HL-60/S4 (cell line): ENCODE measurements around the gene AP3D1.
"Not testable (repeated sequence)": the region's sequence is repeated elsewhere in the genome, so short reads cannot be mapped to it uniquely, and the experiment has no call there.

ENCODE experiments used
- in situ Hi-C: fragments of 300-500 bp; cut with MboI; formaldehyde crosslinking; loops from 2 replicates; pipeline ENCODE4 v1.14.3; 2022; ENCODE audit warnings: low sequenced_read_pairs

The AP3D1 gene

GRCh38 chr19:2091926-2092525 is 59.3 kb downstream of the AP3D1 start:
- in situ Hi-C loops, result not testable (repeated sequence)

- in situ Hi-C loops, result no loop called here
These were observed 61.7 kb downstream of the AP3D1 start for GRCh38 chr19:2089727-2090053.

- in situ Hi-C loops, result no loop called here
These were observed 62.2 kb downstream of the AP3D1 start for GRCh38 chr19:2089001-2089711.

GRCh38 chr19:2087621-2088100 is 63.7 kb downstream of the AP3D1 start:
- in situ Hi-C loops, result no loop called here

- in situ Hi-C loops, result not testable (repeated sequence)
These were observed 64.4 kb downstream of the AP3D1 start for GRCh38 chr19:2086695-2087620.

- in situ Hi-C loops, result no loop called here
These were observed 66.2 kb downstream of the AP3D1 start for GRCh38 chr19:2084993-2085720.

- in situ Hi-C loops, result no loop called here
These were observed 68.1 kb downstream of the AP3D1 start for GRCh38 chr19:2083174-2083854.

- in situ Hi-C loops, result no loop called here
These were observed 69.2 kb downstream of the AP3D1 start for GRCh38 chr19:2081873-2082810.

GRCh38 chr19:2080336-2080988 is 70.9 kb downstream of the AP3D1 start:
- in situ Hi-C loops, result no loop called here

GRCh38 chr19:2079865-2080301 is 71.5 kb downstream of the AP3D1 start:
- in situ Hi-C loops, result no loop called here

GRCh38 chr19:2079076-2079864 is 72.1 kb downstream of the AP3D1 start:
- in situ Hi-C loops, result no loop called here

GRCh38 chr19:2077833-2078619 is 73.3 kb downstream of the AP3D1 start:
- in situ Hi-C loops, result no loop called here

- in situ Hi-C loops, result no loop called here
These were observed 74.0 kb downstream of the AP3D1 start for GRCh38 chr19:2077398-2077797.

- in situ Hi-C loops, result no loop called here
These were observed 74.8 kb downstream of the AP3D1 start for GRCh38 chr19:2076526-2076944.

GRCh38 chr19:2072757-2073551 is 78.4 kb downstream of the AP3D1 start:
- in situ Hi-C loops, result no loop called here

- in situ Hi-C loops, result no loop called here
These were observed 80.2 kb downstream of the AP3D1 start for GRCh38 chr19:2070986-2071673.
